ENCODE data around the gene SEPTIN7. TPM values are rescaled to one million over a fixed set of nuclear protein-coding genes. Genes with fewer than 3 reads are reported as not detected.

SEPTIN7 gene
- total and polyA plus RNA-seq, 9 of the 15 experiments (the other 6 are each of a cell fraction or from before 2014, with no cell fraction given): 95.0 to 268 (median 163) TPM

DNA sequence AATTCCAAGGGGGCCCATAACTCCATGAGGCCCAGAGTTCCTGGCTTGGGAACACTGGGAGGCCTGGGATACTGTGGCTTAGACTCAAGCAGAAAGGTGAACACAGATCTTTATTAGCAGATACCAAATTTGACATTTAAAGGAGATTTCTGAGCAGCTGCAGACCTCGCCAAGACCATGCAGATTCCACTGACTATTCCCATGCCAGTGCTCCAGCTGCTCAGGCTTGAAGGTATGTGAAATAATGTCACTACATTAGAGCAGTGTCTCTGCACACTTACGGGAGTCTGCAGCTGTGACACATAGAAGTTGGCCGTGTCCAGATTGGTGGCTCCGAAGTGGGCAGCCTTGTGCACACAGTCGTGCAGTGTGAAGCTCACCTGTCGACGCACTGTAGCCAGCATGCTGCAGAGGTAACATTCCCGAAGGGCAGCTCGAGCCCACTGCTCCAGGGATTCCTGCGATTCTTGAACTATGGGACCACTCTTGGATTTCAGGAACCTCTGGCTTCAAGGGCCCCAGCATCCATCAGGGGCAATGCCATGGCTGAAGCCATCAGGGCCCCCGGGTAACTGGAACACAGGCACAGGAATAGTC, 46.1 kb downstream of the SEPTIN7 start:
- 92% methylated on average over 11 of the region's 11 CpGs for WGBS (ENCODE audit: insufficient coverage, low coverage, missing lambda C conversion rate)
- ChIA-PET CTCF (ENCODE audit: low intra/inter-chr PET ratio) (no interaction called here), POLR2A (no interaction called here)
- ATAC-seq: no peak
- no peak overlapping the region for H3K27ac ChIP-seq (ENCODE audit: extremely low read depth, low read depth, low read length)
- no peaks in the 10 kb centered on the region for H3K9me3 ChIP-seq (replicated peaks; ENCODE audit: control insufficient read depth, insufficient read depth, low read depth, low read length)
- no peak overlapping the region for H3K4me3 ChIP-seq
- no peak for FAIRE-seq
- TF ChIP-seq TARDBP (IDR thresholded peaks at IDR 0.05) (no peak), POLR2A (conservative IDR thresholded peaks at IDR 0.05) (no peak), ZKSCAN3 (CRISPR knock-in tag; IDR thresholded peaks at IDR 0.05) (no peak), MTA3 (IDR thresholded peaks at IDR 0.05; ENCODE audit: borderline replicate concordance) (no peak), ZNF778 (CRISPR knock-in tag; IDR thresholded peaks at IDR 0.05) (no peak), ZFP1 (CRISPR knock-in tag; IDR thresholded peaks at IDR 0.05) (no peak), C11orf30 (IDR thresholded peaks at IDR 0.05; ENCODE audit: low read depth) (no peak), SNIP1 (IDR thresholded peaks at IDR 0.05; ENCODE audit: low read depth) (no peak), ASH1L (IDR thresholded peaks at IDR 0.05; ENCODE audit: borderline replicate concordance, low read depth, partially characterized antibody) (no peak)
- TF ChIP-seq, protein P1, sequence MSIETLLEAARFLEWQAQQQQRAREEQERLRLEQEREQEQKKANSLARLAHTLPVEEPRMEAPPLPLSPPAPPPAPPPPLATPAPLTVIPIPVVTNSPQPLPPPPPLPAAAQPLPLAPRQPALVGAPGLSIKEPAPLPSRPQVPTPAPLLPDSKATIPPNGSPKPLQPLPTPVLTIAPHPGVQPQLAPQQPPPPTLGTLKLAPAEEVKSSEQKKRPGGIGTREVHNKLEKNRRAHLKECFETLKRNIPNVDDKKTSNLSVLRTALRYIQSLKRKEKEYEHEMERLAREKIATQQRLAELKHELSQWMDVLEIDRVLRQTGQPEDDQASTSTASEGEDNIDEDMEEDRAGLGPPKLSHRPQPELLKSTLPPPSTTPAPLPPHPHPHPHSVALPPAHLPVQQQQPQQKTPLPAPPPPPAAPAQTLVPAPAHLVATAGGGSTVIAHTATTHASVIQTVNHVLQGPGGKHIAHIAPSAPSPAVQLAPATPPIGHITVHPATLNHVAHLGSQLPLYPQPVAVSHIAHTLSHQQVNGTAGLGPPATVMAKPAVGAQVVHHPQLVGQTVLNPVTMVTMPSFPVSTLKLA (conservative IDR thresholded peaks at IDR 0.05): no peak
- no peak overlapping the region for H2AFZ ChIP-seq (ENCODE audit: low read depth, low read length)
- in situ Hi-C loops (cut with MboI): no loop called here
- H3K4me1 ChIP-seq (replicated peaks in 1 of 2; ENCODE audit: control insufficient read depth in 2 of 2, insufficient read depth in 2 of 2, low read length in 2 of 2): no peaks in the 10 kb centered on the region
- H3K27me3 ChIP-seq (ENCODE audit: control insufficient read depth in 2 of 2, insufficient read depth in 2 of 2, low read length in 2 of 2): no peaks in the 10 kb centered on the region
- peaks cover 17% of the 10 kb centered on the region; the same call in 2 of the 3 replicates for H3K79me2 ChIP-seq (ENCODE audit: control insufficient read depth, insufficient read depth, low read length)
- H4K20me1 ChIP-seq (replicated peaks; ENCODE audit: control insufficient read depth, insufficient read depth, low read length): no peaks in the 10 kb centered on the region
- peaks cover 8% of the 10 kb centered on the region; the same call in 2 of the 3 replicates for H3K36me3 ChIP-seq (ENCODE audit: control insufficient read depth, insufficient read depth, low read length)
- H3K9ac ChIP-seq (ENCODE audit: insufficient read depth in 1 of 2, low read depth in 2 of 2, low read length in 2 of 2): peak overlapping the region in 1 of 2 experiments; percentile 64; a peak in 2 of 4 replicates
- intact Hi-C loops (cut with micrococcal nuclease): no loop called here
- H3K4me2 ChIP-seq (ENCODE audit: insufficient read depth, low read length): no peak overlapping the region
- H3K9me1 ChIP-seq (ENCODE audit: control insufficient read depth, insufficient read depth, low read length): no peaks in the 10 kb centered on the region
- DNase-seq (ENCODE audit: extremely low read depth in 1 of 4, low spot score in 3 of 4): no peak
- no TSS peak for BruUV-seq (replicated peaks)

Measured in K562 (cell line).